Endothelial cell of umbilical vein (primary cell): ENCODE results near the gene PDK4. TPM values are rescaled to one million over a fixed set of nuclear protein-coding genes. Genes with fewer than 3 reads are reported as not detected.

ENCODE experiments used
- BruUV-seq: library from RNA; stranded (reverse); fragments of 400-500 nt; replicated peaks from 2 replicates; lab custom pipeline; 2021; lab: Mats Ljungman, UMichigan
- CTCF ChIA-PET: fragments of 300-600, 350-600 bp; sonication (Branson Sonifier 250); formaldehyde crosslinking; loops from one replicate; lab custom pipeline; 2021; ENCODE audit warnings: antibody characterized with exemption, inconsistent platforms; lab: Charles Lee
- POLR2A ChIA-PET: fragments of 300-600, 350-600 bp; sonication (Branson Sonifier 250); formaldehyde crosslinking; loops from one replicate; lab custom pipeline; 2021; ENCODE audit warnings: antibody characterized with exemption, inconsistent platforms; lab: Charles Lee
- DNase-seq: peaks from one replicate; pipeline ENCODE4 v3.0.0-alpha.2; 2011; ENCODE audit warnings: low read depth, low spot score
- FAIRE-seq: peaks from 2 replicates; lab custom pipeline; 2011; peaks lifted over from hg19 to GRCh38; lab: Jason Lieb, UNC
- H2AFZ ChIP-seq: 2 replicates; pipeline ENCODE4 v1.6.0; 2012; ENCODE audit warnings: low read depth, low read length, control low read depth, inconsistent platforms
- H3K27ac ChIP-seq: 2 replicates; pipeline ENCODE4 v1.5.1; 2011; ENCODE audit warnings: low read depth, mild to moderate bottlenecking, control low read depth, low read length, moderate library complexity; ENCODE audit not compliant: insufficient read depth
- H3K27me3 ChIP-seq, 2 experiments: 2 replicates each; pipeline versions ENCODE4 v1.6.0 to v1.6.1; 2011; ENCODE audit warnings: low read length in 2 of 2, mixed read lengths in 1 of 2; ENCODE audit not compliant: control insufficient read depth in 2 of 2, insufficient read depth in 2 of 2
- H3K36me3 ChIP-seq, 2 experiments: 2 replicates in 1 of 2; 3 replicates in 1 of 2; pipeline ENCODE4 v1.5.1; 2011; ENCODE audit warnings: low read length in 2 of 2, mild to moderate bottlenecking in 1 of 2, moderate library complexity in 1 of 2; ENCODE audit not compliant: control insufficient read depth in 2 of 2, insufficient read depth in 2 of 2; ENCODE audit errors: extremely low read depth in 1 of 2
- H3K4me1 ChIP-seq: 3 replicates; pipeline ENCODE4 v1.5.1; 2011; ENCODE audit warnings: mild to moderate bottlenecking, low read length; ENCODE audit not compliant: control insufficient read depth, insufficient read depth; ENCODE audit errors: extremely low read depth
- H3K4me2 ChIP-seq: 2 replicates; pipeline ENCODE4 v1.6.1; 2011; ENCODE audit warnings: low read length, control low read depth, mixed read lengths; ENCODE audit not compliant: insufficient read depth
- H3K4me3 ChIP-seq, 3 experiments: fragments of 200-600 bp in 1 of 3; sonication (generic), shearing (Covaris generic) in 1 of 3; replicated peaks in 1 of 3; 2 replicates each; pipeline ENCODE4 v1.5.1; 2011 to 2016; ENCODE audit warnings: control low read depth in 3 of 3, low read length in 3 of 3, mild to moderate bottlenecking in 2 of 3, inconsistent platforms in 1 of 3, low read depth in 1 of 3, moderate library complexity in 1 of 3; ENCODE audit not compliant: insufficient read depth in 1 of 3
- H3K79me2 ChIP-seq: 2 replicates; pipeline ENCODE4 v1.6.0; 2012; ENCODE audit warnings: low read length, inconsistent platforms; ENCODE audit not compliant: control insufficient read depth, insufficient read depth
- H3K9ac ChIP-seq: replicated peaks from 2 replicates; pipeline ENCODE3; 2011; ENCODE audit warnings: low read length, control low read depth; ENCODE audit not compliant: insufficient read depth; ENCODE audit errors: extremely low read depth
- H3K9me1 ChIP-seq: replicated peaks from 3 replicates; pipeline ENCODE4 v1.6.0; 2011; ENCODE audit warnings: mild to moderate bottlenecking, low read length; ENCODE audit not compliant: control insufficient read depth, insufficient read depth; ENCODE audit errors: extremely low read depth
- H3K9me3 ChIP-seq: replicated peaks from 2 replicates; pipeline ENCODE4 v1.5.1; 2012; ENCODE audit warnings: low read length, inconsistent platforms; ENCODE audit not compliant: control insufficient read depth, insufficient read depth
- H4K20me1 ChIP-seq: replicated peaks from 2 replicates; pipeline ENCODE3; 2011; ENCODE audit warnings: mild to moderate bottlenecking, low read length; ENCODE audit not compliant: control insufficient read depth, insufficient read depth; ENCODE audit errors: extremely low read depth
- FOS ChIP-seq: IDR thresholded peaks from 2 replicates; pipeline ENCODE4 v1.6.1; 2011; ENCODE audit warnings: mild to moderate bottlenecking, low read length, moderate library complexity, borderline replicate concordance; ENCODE audit not compliant: insufficient read depth
- GATA2 ChIP-seq: IDR thresholded peaks from 2 replicates; pipeline ENCODE4 v1.7.0; 2011; ENCODE audit warnings: low read depth, mild to moderate bottlenecking, moderate library complexity, mixed read lengths, low read length; ENCODE audit not compliant: insufficient read length, insufficient read depth
- JUN ChIP-seq: IDR thresholded peaks from 2 replicates; pipeline ENCODE4 v1.6.1; 2011; ENCODE audit warnings: borderline replicate concordance, low read depth; ENCODE audit not compliant: insufficient read length, insufficient read depth
- dilution Hi-C: fragments of 300-500 bp; cut with MboI; formaldehyde crosslinking; loops from one replicate; pipeline ENCODE4 v1.15.0; 2019; ENCODE audit warnings: low sequenced_read_pairs; ENCODE audit not compliant: extremely low pct_ligation_motif_present
- intact Hi-C: fragments of 100-400 bp; cut with micrococcal nuclease; formaldehyde crosslinking; loops from one replicate; pipeline ENCODE4 v1.10.0; 2022
- polyA plus RNA-seq, 4 experiments: library from polyadenylated mRNA; depleted of rRNA in 3 of 4; stranded (reverse) in 3 of 4; unstranded in 1 of 4; fragments of >200 nt; gene quantifications; 2 replicates each; pipeline versions ENCODE4 v1.2.1 to v1.2.3, GENCODE V29; 2011 to 2012; ENCODE audit warnings: missing spikeins in 1 of 4
- total RNA-seq: library from RNA; stranded (reverse); gene quantifications from 2 replicates; pipeline ENCODE4 v1.2.3, GENCODE V29; 2021
- TF ChIP-seq, protein P1 (sequence below), 2 donors: IDR thresholded peaks; 1 replicate in 1 of 2; 2 replicates in 1 of 2; pipeline ENCODE4 v1.5.1; 2011; ENCODE audit warnings: low read length in 2 of 2, mild to moderate bottlenecking in 2 of 2, moderate library complexity in 2 of 2, control low read depth in 1 of 2, inconsistent platforms in 1 of 2, low read depth in 1 of 2; ENCODE audit not compliant: insufficient read depth in 1 of 2; ENCODE audit errors: extremely low read depth in 1 of 2

PDK4 gene
- total and polyA plus RNA-seq, 2 donors (not counting 3 experiments of a cell fraction or from before 2014, with no cell fraction given) = 0.75 to 2.5 TPM

DNA sequence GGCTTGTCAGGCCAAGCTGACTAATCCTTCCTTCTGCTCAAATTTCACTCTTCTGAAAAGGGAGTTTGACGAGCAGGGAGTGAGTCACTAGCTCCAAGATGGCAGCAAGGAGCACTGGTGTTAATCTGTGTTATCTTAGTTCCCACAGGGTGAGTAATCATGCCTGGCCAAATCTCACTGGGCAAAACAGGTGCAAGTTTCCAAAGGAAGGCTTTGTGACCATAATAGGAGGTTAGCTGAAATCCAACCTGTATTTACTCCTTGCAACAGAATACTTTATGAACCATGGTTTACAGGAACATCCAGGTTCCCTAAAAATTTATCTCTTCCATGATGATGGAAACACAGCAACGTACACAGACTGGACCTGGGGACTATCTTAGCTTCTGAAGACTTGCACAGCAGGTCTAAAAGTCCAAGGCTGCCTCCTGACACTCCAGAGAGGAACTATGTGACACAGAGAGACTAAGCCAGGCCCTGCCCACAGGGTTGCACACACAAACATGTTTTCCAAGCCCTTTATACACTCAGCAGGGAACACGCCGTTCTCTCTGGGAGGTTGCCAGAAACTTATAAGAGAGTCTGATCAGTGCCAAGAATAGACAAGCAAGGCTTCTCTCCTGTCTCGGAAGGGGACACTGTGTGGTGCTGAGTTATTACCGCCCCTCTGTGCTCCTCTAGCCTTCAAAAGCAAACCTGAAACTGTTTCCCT, 46.3 kb downstream of the PDK4 start:
- H3K9ac ChIP-seq = no peak overlapping the region
- H3K4me3 ChIP-seq = no peak overlapping the region
- H3K9me1 ChIP-seq = no peaks in the 10 kb centered on the region
- no peak overlapping the region for H2AFZ ChIP-seq
- H3K4me1 ChIP-seq = peaks cover 15% of the 10 kb centered on the region
- H4K20me1 ChIP-seq = no peaks in the 10 kb centered on the region
- dilution Hi-C loops (no loop called here), intact Hi-C loops (no loop called here)
- ChIA-PET POLR2A (no interaction called here), CTCF (interaction anchor here (0.7 to 2.0 kb wide), 10 partner anchors 21 to 322 kb away, joined by 3 to 10 read pairs (median 4); no protein-coding TSS in a partner anchor)
- H3K36me3 ChIP-seq = no peaks in the 10 kb centered on the region
- FAIRE-seq (peak; percentile 88), DNase-seq (peak; percentile 93)
- H3K27ac ChIP-seq = peak overlapping the region; percentile 37
- H3K27me3 ChIP-seq = no peaks in the 10 kb centered on the region
- H3K9me3 ChIP-seq = no peaks in the 10 kb centered on the region
- no peak overlapping the region for H3K4me2 ChIP-seq
- no peaks in the 10 kb centered on the region for H3K79me2 ChIP-seq
- TF ChIP-seq, protein P1, sequence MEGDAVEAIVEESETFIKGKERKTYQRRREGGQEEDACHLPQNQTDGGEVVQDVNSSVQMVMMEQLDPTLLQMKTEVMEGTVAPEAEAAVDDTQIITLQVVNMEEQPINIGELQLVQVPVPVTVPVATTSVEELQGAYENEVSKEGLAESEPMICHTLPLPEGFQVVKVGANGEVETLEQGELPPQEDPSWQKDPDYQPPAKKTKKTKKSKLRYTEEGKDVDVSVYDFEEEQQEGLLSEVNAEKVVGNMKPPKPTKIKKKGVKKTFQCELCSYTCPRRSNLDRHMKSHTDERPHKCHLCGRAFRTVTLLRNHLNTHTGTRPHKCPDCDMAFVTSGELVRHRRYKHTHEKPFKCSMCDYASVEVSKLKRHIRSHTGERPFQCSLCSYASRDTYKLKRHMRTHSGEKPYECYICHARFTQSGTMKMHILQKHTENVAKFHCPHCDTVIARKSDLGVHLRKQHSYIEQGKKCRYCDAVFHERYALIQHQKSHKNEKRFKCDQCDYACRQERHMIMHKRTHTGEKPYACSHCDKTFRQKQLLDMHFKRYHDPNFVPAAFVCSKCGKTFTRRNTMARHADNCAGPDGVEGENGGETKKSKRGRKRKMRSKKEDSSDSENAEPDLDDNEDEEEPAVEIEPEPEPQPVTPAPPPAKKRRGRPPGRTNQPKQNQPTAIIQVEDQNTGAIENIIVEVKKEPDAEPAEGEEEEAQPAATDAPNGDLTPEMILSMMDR (IDR thresholded peaks at IDR 0.05; ENCODE audit: extremely low read depth in 1 of 2, insufficient read depth in 1 of 2, low read depth in 1 of 2, low read length in 2 of 2) = no peak
- TF ChIP-seq JUN (peak; percentile 80), GATA2 (peak; percentile 81), FOS (peak; percentile 95)
- no TSS peak for BruUV-seq
